Measurements from ENCODE around the gene SAMD13. TPM values are rescaled to one million over a fixed set of nuclear protein-coding genes. Genes with fewer than 3 reads are reported as not detected.

The SAMD13 gene
- polyA plus RNA-seq, 4 donors, result 2.2 to 6.2 (median 4.6) TPM

DNA sequence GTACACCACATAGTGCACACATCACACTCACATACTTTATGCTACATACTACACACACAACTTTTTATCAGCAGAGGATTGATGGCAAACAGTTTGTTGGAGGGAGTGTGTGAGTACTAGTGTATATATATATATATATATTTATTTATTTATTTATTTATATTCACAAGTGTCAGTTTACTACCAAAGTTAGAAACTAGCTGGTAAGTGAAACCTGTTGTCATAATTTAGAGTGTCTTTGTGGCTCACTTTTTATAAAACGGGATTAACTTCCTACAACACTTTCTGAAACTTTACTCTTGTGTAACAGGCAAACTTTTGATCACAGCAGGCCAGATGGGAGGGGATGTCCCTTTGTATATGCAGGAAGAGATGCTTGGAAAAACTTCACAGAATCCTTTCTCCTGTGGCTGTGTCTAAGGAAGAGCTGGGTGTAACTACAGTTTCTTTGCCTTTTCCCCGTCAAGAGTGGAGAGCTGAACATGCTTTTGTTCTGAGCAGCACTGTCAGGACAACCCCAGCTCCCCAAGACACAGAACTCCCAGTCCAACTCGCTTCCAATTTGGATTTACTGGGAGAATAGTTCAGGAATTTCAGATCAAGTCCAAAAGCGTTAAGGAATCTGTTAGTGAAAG, 1.9 kb upstream of the SAMD13 start:
- H3K27me3 ChIP-seq (ENCODE audit: control insufficient read depth in 3 of 3, insufficient read depth in 3 of 3, low read length in 3 of 3), result no peaks in the 10 kb centered on the region
- DNase-seq (peak; percentile 36 to 49), FAIRE-seq (no peak)
- H3K9me3 ChIP-seq (ENCODE audit: control insufficient read depth in 2 of 2, insufficient read depth in 1 of 2, low read depth in 1 of 2, low read length in 1 of 2), result peaks cover 0 to 5% of the 10 kb centered on the region in 2 donors
- WGBS, 3 donors, result 12 to 27% (median 19%) methylated on average over 4 of the region's 4 CpGs
- peaks cover 3 to 21% (median 10%) of the 10 kb centered on the region in 3 donors for H3K4me1 ChIP-seq (ENCODE audit: control insufficient read depth in 3 of 3, insufficient read depth in 2 of 3, low read depth in 1 of 3, low read length in 2 of 3)
- H3K36me3 ChIP-seq (ENCODE audit: control insufficient read depth in 3 of 3, insufficient read depth in 2 of 3, low read depth in 1 of 3, low read length in 3 of 3), result no peaks in the 10 kb centered on the region
- peak overlapping the region; percentile 95 to 99 (median 97) for H3K27ac ChIP-seq (ENCODE audit: low read depth in 1 of 3, low read length in 2 of 3)
- H3K4me3 ChIP-seq (ENCODE audit: low read depth in 1 of 3, low read length in 3 of 3), result peak overlapping the region; percentile 86 to 95 (median 93)

DNA sequence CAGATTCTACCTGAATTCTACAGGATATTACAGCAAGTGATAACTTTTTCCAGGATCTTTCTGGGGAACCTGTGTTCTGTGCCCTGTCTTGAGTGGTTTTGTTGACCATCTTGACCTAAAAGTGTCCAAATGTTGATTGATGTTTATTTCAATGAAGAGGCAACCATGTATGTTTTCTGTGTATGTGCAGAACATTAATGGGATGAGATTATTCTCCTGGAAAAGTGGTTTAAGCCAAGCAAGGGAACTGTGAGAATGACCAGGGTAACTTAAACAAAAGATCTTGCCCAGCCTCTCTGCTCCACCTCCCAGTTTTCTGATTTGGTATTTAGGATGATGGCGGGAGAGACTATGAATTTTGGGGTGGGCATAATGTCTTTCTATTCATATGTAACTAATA, 1.0 kb upstream of the SAMD13 start:
- H3K9me3 ChIP-seq (ENCODE audit: control insufficient read depth in 2 of 2, insufficient read depth in 1 of 2, low read depth in 1 of 2, low read length in 1 of 2), result peaks cover 0 to 5% of the 10 kb centered on the region in 2 donors
- no peak overlapping the region for H3K4me3 ChIP-seq (ENCODE audit: low read depth in 1 of 3, low read length in 3 of 3)
- whole genome bisulfite sequencing, 3 donors, result 83 to 100% (median 96%) methylated on average over 1 of the region's 1 CpG
- FAIRE-seq (no peak), DNase-seq (no peak)
- H3K27me3 ChIP-seq (ENCODE audit: control insufficient read depth in 3 of 3, insufficient read depth in 3 of 3, low read length in 3 of 3), result no peaks in the 10 kb centered on the region
- H3K4me1 ChIP-seq (ENCODE audit: control insufficient read depth in 3 of 3, insufficient read depth in 2 of 3, low read depth in 1 of 3, low read length in 2 of 3), result peaks cover 3 to 21% (median 10%) of the 10 kb centered on the region in 3 donors
- no peaks in the 10 kb centered on the region for H3K36me3 ChIP-seq (ENCODE audit: control insufficient read depth in 3 of 3, insufficient read depth in 2 of 3, low read depth in 1 of 3, low read length in 3 of 3)
- H3K27ac ChIP-seq (ENCODE audit: low read depth in 1 of 3, low read length in 2 of 3), result peak overlapping the region in 1 of 3 donors; percentile 95

GRCh38 chr1:84301785-84302385, 377 bp downstream of the SAMD13 start:
- DNase-seq (peak; percentile 26 to 49), FAIRE-seq (no peak)
- H3K4me3 ChIP-seq (ENCODE audit: low read depth in 1 of 3, low read length in 3 of 3), result peak overlapping the region in 2 of 3 donors; percentile 11 to 46
- peak overlapping the region in 1 of 3 donors; percentile 95 for H3K27ac ChIP-seq (ENCODE audit: low read depth in 1 of 3, low read length in 2 of 3)
- peaks cover 3 to 21% (median 10%) of the 10 kb centered on the region in 3 donors for H3K4me1 ChIP-seq (ENCODE audit: control insufficient read depth in 3 of 3, insufficient read depth in 2 of 3, low read depth in 1 of 3, low read length in 2 of 3)
- no peaks in the 10 kb centered on the region for H3K9me3 ChIP-seq (ENCODE audit: control insufficient read depth in 2 of 2, insufficient read depth in 1 of 2, low read depth in 1 of 2, low read length in 1 of 2)
- no peaks in the 10 kb centered on the region for H3K36me3 ChIP-seq (ENCODE audit: control insufficient read depth in 3 of 3, insufficient read depth in 2 of 3, low read depth in 1 of 3, low read length in 3 of 3)
- 6 to 17% (median 13%) methylated on average over 6 of the region's 6 CpGs for WGBS, 3 donors
- H3K27me3 ChIP-seq (ENCODE audit: control insufficient read depth in 3 of 3, insufficient read depth in 3 of 3, low read length in 3 of 3), result no peaks in the 10 kb centered on the region

- 9 to 20% (median 13%) methylated on average over 3 of the region's 3 CpGs for WGBS, 3 donors
- peak overlapping the region; percentile 27 to 46 (median 34) for H3K4me3 ChIP-seq (ENCODE audit: low read depth in 1 of 3, low read length in 3 of 3)
- peaks cover 0 to 3% of the 10 kb centered on the region in 2 donors for H3K9me3 ChIP-seq (ENCODE audit: control insufficient read depth in 2 of 2, insufficient read depth in 1 of 2, low read depth in 1 of 2, low read length in 1 of 2)
- H3K4me1 ChIP-seq (ENCODE audit: control insufficient read depth in 3 of 3, insufficient read depth in 2 of 3, low read depth in 1 of 3, low read length in 2 of 3), result peaks cover 3 to 21% (median 10%) of the 10 kb centered on the region in 3 donors
- H3K36me3 ChIP-seq (ENCODE audit: control insufficient read depth in 3 of 3, insufficient read depth in 2 of 3, low read depth in 1 of 3, low read length in 3 of 3), result no peaks in the 10 kb centered on the region
- FAIRE-seq (no peak), DNase-seq (peak in 1 of 2 donors; percentile 59)
- H3K27me3 ChIP-seq (ENCODE audit: control insufficient read depth in 3 of 3, insufficient read depth in 3 of 3, low read length in 3 of 3), result no peaks in the 10 kb centered on the region
- peak overlapping the region; percentile 58 to 95 (median 85) for H3K27ac ChIP-seq (ENCODE audit: low read depth in 1 of 3, low read length in 2 of 3)
Measured at GRCh38 chr1:84303314-84303830, 1.9 kb downstream of the SAMD13 start.

GRCh38 chr1:84307398-84307797, 5.9 kb downstream of the SAMD13 start:
- no peak for FAIRE-seq
- Histone ChIP-seq H3K4me3 (ENCODE audit: low read depth in 1 of 3, low read length in 3 of 3) (no peak overlapping the region), H3K36me3 (ENCODE audit: control insufficient read depth in 3 of 3, insufficient read depth in 2 of 3, low read depth in 1 of 3, low read length in 3 of 3) (no peaks in the 10 kb centered on the region), H3K9me3 (ENCODE audit: control insufficient read depth in 2 of 2, insufficient read depth in 1 of 2, low read depth in 1 of 2, low read length in 1 of 2) (peaks cover 0 to 3% of the 10 kb centered on the region in 2 donors), H3K27me3 (ENCODE audit: control insufficient read depth in 3 of 3, insufficient read depth in 3 of 3, low read length in 3 of 3) (no peaks in the 10 kb centered on the region), H3K4me1 (ENCODE audit: control insufficient read depth in 3 of 3, insufficient read depth in 2 of 3, low read depth in 1 of 3, low read length in 2 of 3) (no peaks in the 10 kb centered on the region), H3K27ac (ENCODE audit: low read depth in 1 of 3, low read length in 2 of 3) (no peak overlapping the region)
- no peak for DNase-seq
- WGBS, 3 donors, result 95 to 100% (median 100%) methylated on average over 2 of the region's 2 CpGs

- no peaks in the 10 kb centered on the region for H3K36me3 ChIP-seq (ENCODE audit: control insufficient read depth in 3 of 3, insufficient read depth in 2 of 3, low read depth in 1 of 3, low read length in 3 of 3)
- H3K4me1 ChIP-seq (ENCODE audit: control insufficient read depth in 3 of 3, insufficient read depth in 2 of 3, low read depth in 1 of 3, low read length in 2 of 3), result no peaks in the 10 kb centered on the region
- H3K27me3 ChIP-seq (ENCODE audit: control insufficient read depth in 3 of 3, insufficient read depth in 3 of 3, low read length in 3 of 3), result no peaks in the 10 kb centered on the region
- no peak overlapping the region for H3K4me3 ChIP-seq (ENCODE audit: low read depth in 1 of 3, low read length in 3 of 3)
- FAIRE-seq (no peak), DNase-seq (no peak)
- no peak overlapping the region for H3K27ac ChIP-seq (ENCODE audit: low read depth in 1 of 3, low read length in 2 of 3)
- H3K9me3 ChIP-seq (ENCODE audit: control insufficient read depth in 2 of 2, insufficient read depth in 1 of 2, low read depth in 1 of 2, low read length in 1 of 2), result peaks cover 0 to 3% of the 10 kb centered on the region in 2 donors
- WGBS, 3 donors, result 93 to 94% (median 93%) methylated on average over 2 of the region's 2 CpGs
Measured at GRCh38 chr1:84311296-84311695, 9.8 kb downstream of the SAMD13 start.

DNA sequence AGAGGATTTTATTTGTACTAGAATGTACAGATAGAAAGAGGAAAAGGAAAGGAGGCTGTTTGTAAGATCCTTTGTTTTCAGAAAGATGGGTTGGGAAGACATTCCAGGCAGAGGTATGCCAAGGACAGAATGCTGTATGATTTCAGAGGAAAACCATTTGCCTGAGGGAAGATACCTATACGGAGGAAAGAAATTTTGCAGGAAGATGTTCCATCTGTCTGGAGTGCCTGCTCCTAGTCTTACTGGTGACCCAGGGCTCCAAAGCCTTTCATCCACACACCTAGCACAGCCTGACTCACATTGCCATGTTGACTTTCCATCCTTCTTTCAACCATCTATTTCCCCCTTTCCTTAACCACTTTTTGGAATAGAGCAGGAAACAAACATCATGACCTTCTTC, 18.2 kb downstream of the SAMD13 start:
- H3K27ac ChIP-seq (ENCODE audit: low read depth in 1 of 3, low read length in 2 of 3), result no peak overlapping the region
- WGBS, 3 donors, result 73 to 88% (median 87%) methylated on average over 1 of the region's 1 CpG
- H3K9me3 ChIP-seq (ENCODE audit: control insufficient read depth in 2 of 2, insufficient read depth in 1 of 2, low read depth in 1 of 2, low read length in 1 of 2), result no peaks in the 10 kb centered on the region
- DNase-seq (no peak), FAIRE-seq (no peak)
- H3K4me3 ChIP-seq (ENCODE audit: low read depth in 1 of 3, low read length in 3 of 3), result no peak overlapping the region
- H3K4me1 ChIP-seq (ENCODE audit: control insufficient read depth in 3 of 3, insufficient read depth in 2 of 3, low read depth in 1 of 3, low read length in 2 of 3), result no peaks in the 10 kb centered on the region
- H3K27me3 ChIP-seq (ENCODE audit: control insufficient read depth in 3 of 3, insufficient read depth in 3 of 3, low read length in 3 of 3), result no peaks in the 10 kb centered on the region
- H3K36me3 ChIP-seq (ENCODE audit: control insufficient read depth in 3 of 3, insufficient read depth in 2 of 3, low read depth in 1 of 3, low read length in 3 of 3), result peaks cover 0 to 5% (median 0%) of the 10 kb centered on the region in 3 donors

DNA sequence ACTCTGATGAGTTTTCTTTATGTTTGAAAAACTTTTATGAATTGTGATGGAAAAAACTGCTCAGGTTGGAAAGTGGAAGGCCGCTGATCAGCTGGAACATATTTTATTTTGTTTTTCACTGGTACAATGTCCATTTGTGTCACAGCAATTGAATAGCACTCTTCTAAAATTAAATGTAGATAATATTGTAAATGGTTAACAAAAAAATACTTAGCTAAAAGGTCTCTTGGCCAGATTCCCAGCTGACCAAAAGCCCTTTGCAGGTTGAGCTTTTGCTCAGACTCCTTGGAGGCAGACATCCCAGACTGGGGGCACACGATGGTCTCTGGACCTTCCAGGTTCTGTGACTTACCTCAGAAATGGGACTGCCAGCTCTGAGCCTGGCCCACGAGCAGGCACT, 26.3 kb downstream of the SAMD13 start:
- peaks cover 0 to 4% (median 0%) of the 10 kb centered on the region in 3 donors for H3K36me3 ChIP-seq (ENCODE audit: control insufficient read depth in 3 of 3, insufficient read depth in 2 of 3, low read depth in 1 of 3, low read length in 3 of 3)
- WGBS, 3 donors, result 46 to 75% (median 49%) methylated on average over 3 of the region's 3 CpGs
- no peak for FAIRE-seq

More for the DNA sequence above, 26.3 kb downstream of the SAMD13 start:
- peaks cover 0 to 12% of the 10 kb centered on the region in 2 donors for H3K9me3 ChIP-seq (ENCODE audit: control insufficient read depth in 2 of 2, insufficient read depth in 1 of 2, low read depth in 1 of 2, low read length in 1 of 2)
- peaks cover 0 to 3% (median 2%) of the 10 kb centered on the region in 3 donors for H3K4me1 ChIP-seq (ENCODE audit: control insufficient read depth in 3 of 3, insufficient read depth in 2 of 3, low read depth in 1 of 3, low read length in 2 of 3)
- no peaks in the 10 kb centered on the region for H3K27me3 ChIP-seq (ENCODE audit: control insufficient read depth in 3 of 3, insufficient read depth in 3 of 3, low read length in 3 of 3)
- DNase-seq, result peak; percentile 13 to 20
- no peak overlapping the region for H3K4me3 ChIP-seq (ENCODE audit: low read depth in 1 of 3, low read length in 3 of 3)
- no peak overlapping the region for H3K27ac ChIP-seq (ENCODE audit: low read depth in 1 of 3, low read length in 2 of 3)
